Subcutaneous abdominal adipose tissue (tissue), 5 donors: ENCODE measurements around the gene PCDHA13.
"Not testable (repeated sequence)": the region's sequence is repeated elsewhere in the genome, so short reads cannot be mapped to it uniquely, and the experiment has no call there.

Experiments used
- H3K27ac ChIP-seq: one replicate; pipeline ENCODE4 v1.7.0; 2013; ENCODE audit warnings: low read depth, mild to moderate bottlenecking, inconsistent platforms, low read length, moderate library complexity
- H3K27me3 ChIP-seq, 5 donors: one replicate each; pipeline ENCODE4 v1.7.0; 2013; ENCODE audit warnings: low read length in 5 of 5, inconsistent platforms in 1 of 5; ENCODE audit not compliant: control insufficient read depth in 5 of 5, insufficient read depth in 4 of 5
- H3K36me3 ChIP-seq, 5 donors: one replicate each; pipeline ENCODE4 v1.7.0; 2013; ENCODE audit warnings: low read length in 5 of 5; ENCODE audit not compliant: control insufficient read depth in 5 of 5, insufficient read depth in 5 of 5
- H3K4me1 ChIP-seq, 5 donors: one replicate each; pipeline ENCODE4 v1.7.0; 2013; ENCODE audit warnings: low read length in 5 of 5, mild to moderate bottlenecking in 3 of 5, moderate library complexity in 1 of 5; ENCODE audit not compliant: control insufficient read depth in 5 of 5, insufficient read depth in 5 of 5
- H3K4me3 ChIP-seq, 5 donors: one replicate each; pipeline ENCODE4 v1.7.0; 2013; ENCODE audit warnings: low read length in 5 of 5, low read depth in 1 of 5
- H3K9ac ChIP-seq, 5 donors: one replicate each; pipeline ENCODE4 v1.7.0; 2013; ENCODE audit warnings: low read length in 5 of 5, mild to moderate bottlenecking in 4 of 5, moderate library complexity in 3 of 5
- H3K9me3 ChIP-seq, 5 donors: one replicate each; pipeline ENCODE4 v1.7.0; 2013; ENCODE audit warnings: low read length in 5 of 5; ENCODE audit not compliant: control insufficient read depth in 5 of 5
- donor health status: healthy.
- donor health status: healthy.
- donor health status: healthy.
- donor health status: healthy.
- donor health status: healthy.

The PCDHA13 gene

GRCh38 chr5:140875085-140876065, 6.5 kb upstream of the PCDHA13 start, which contains the start of gene PCDHA12:
Gene PCDHA12 (plus strand): TSS chr5:140875308. CDS start chr5:140875473, 165 bp downstream.
- Histone ChIP-seq H3K27me3 (peaks cover 0 to 23% (median 4%) of the 10 kb centered on the region in 5 donors), H3K4me3 (peak within 1 kb of the TSS in 2 of 5 donors; percentile 14 to 21), H3K27ac (no peak within 1 kb of the TSS), H3K36me3 (no peaks in the 10 kb centered on the region), H3K4me1 (no peaks in the 10 kb centered on the region), H3K9me3 (peaks cover 2 to 31% (median 25%) of the 10 kb centered on the region in 5 donors), H3K9ac (no peak within 1 kb of the TSS)

- not testable (repeated sequence) for H3K9ac ChIP-seq, H3K4me3 ChIP-seq, H3K27ac ChIP-seq, H3K36me3 ChIP-seq, H3K4me1 ChIP-seq
- H3K9me3 ChIP-seq, result peaks cover 2 to 21% (median 16%) of the 10 kb centered on the region in 5 donors
- H3K27me3 ChIP-seq, result peaks cover 0 to 17% (median 3%) of the 10 kb centered on the region in 5 donors
Measured at GRCh38 chr5:140876541-140877261, 5.2 kb upstream of the PCDHA13 start.

- Histone ChIP-seq H3K36me3 (no peaks in the 10 kb centered on the region), H3K4me1 (peaks cover 0 to 5% (median 0%) of the 10 kb centered on the region in 5 donors), H3K27ac (no peak overlapping the region), H3K27me3 (peaks cover 0 to 16% (median 3%) of the 10 kb centered on the region in 5 donors), H3K9ac (no peak overlapping the region), H3K4me3 (peak overlapping the region in 1 of 5 donors; percentile 7), H3K9me3 (peaks cover 2 to 21% (median 16%) of the 10 kb centered on the region in 5 donors)
Measured at GRCh38 chr5:140877262-140877581, 4.7 kb upstream of the PCDHA13 start.

- Histone ChIP-seq H3K4me3 (peak overlapping the region; percentile 27 to 67 (median 51)), H3K27me3 (peaks cover 0 to 8% (median 4%) of the 10 kb centered on the region in 5 donors), H3K9me3 (peaks cover 2 to 25% (median 20%) of the 10 kb centered on the region in 5 donors), H3K4me1 (peaks cover 0 to 9% (median 0%) of the 10 kb centered on the region in 5 donors), H3K9ac (no peak overlapping the region), H3K36me3 (no peaks in the 10 kb centered on the region), H3K27ac (no peak overlapping the region)
Measured at GRCh38 chr5:140882591-140882899, 621 bp downstream of the PCDHA13 start.

GRCh38 chr5:140883373-140883772, 1.4 kb downstream of the PCDHA13 start:
- peaks cover 0 to 7% (median 4%) of the 10 kb centered on the region in 5 donors for H3K27me3 ChIP-seq
- peaks cover 2 to 24% (median 19%) of the 10 kb centered on the region in 5 donors for H3K9me3 ChIP-seq
- H3K36me3 ChIP-seq, result no peaks in the 10 kb centered on the region
- no peak overlapping the region for H3K27ac ChIP-seq
- no peak overlapping the region for H3K9ac ChIP-seq
- H3K4me1 ChIP-seq, result peaks cover 0 to 9% (median 0%) of the 10 kb centered on the region in 5 donors
- H3K4me3 ChIP-seq, result peak overlapping the region in 1 of 5 donors; percentile 17

GRCh38 chr5:140883927-140884697, 2.2 kb downstream of the PCDHA13 start:
- Histone ChIP-seq H3K9me3 (peaks cover 2 to 24% (median 19%) of the 10 kb centered on the region in 5 donors), H3K4me1 (peaks cover 0 to 9% (median 0%) of the 10 kb centered on the region in 5 donors), H3K9ac (no peak overlapping the region), H3K36me3 (no peaks in the 10 kb centered on the region), H3K27ac (no peak overlapping the region), H3K4me3 (peak overlapping the region in 1 of 5 donors; percentile 17), H3K27me3 (peaks cover 0 to 7% (median 4%) of the 10 kb centered on the region in 5 donors)

- no peaks in the 10 kb centered on the region for H3K4me1 ChIP-seq
- H3K9ac ChIP-seq, result no peak overlapping the region
- H3K4me3 ChIP-seq, result no peak overlapping the region
- H3K36me3 ChIP-seq, result no peaks in the 10 kb centered on the region
- peaks cover 0 to 13% (median 5%) of the 10 kb centered on the region in 5 donors for H3K9me3 ChIP-seq
- H3K27me3 ChIP-seq, result no peaks in the 10 kb centered on the region
- no peak overlapping the region for H3K27ac ChIP-seq
Measured at GRCh38 chr5:140916325-140916724, 34.4 kb downstream of the PCDHA13 start.

GRCh38 chr5:140923601-140924000, 41.7 kb downstream of the PCDHA13 start:
- Histone ChIP-seq H3K4me1 (peaks cover 0 to 21% (median 21%) of the 10 kb centered on the region in 5 donors), H3K27me3 (peaks cover 0 to 14% (median 5%) of the 10 kb centered on the region in 5 donors), H3K4me3 (no peak overlapping the region), H3K9ac (no peak overlapping the region), H3K27ac (no peak overlapping the region), H3K9me3 (peaks cover 0 to 2% (median 0%) of the 10 kb centered on the region in 5 donors), H3K36me3 (no peaks in the 10 kb centered on the region)

GRCh38 chr5:140925806-140926442, 44.0 kb downstream of the PCDHA13 start, which contains the start of gene PCDHAC1:
Gene PCDHAC1 (plus strand): TSS chr5:140926299. CDS start chr5:140926893, 594 bp downstream.
- peak within 1 kb of the TSS; percentile 61 to 84 (median 76) for H3K4me3 ChIP-seq
- peak within 1 kb of the TSS in 4 of 5 donors; percentile 39 to 66 (median 50) for H3K9ac ChIP-seq
- H3K27me3 ChIP-seq, result peaks cover 0 to 14% (median 5%) of the 10 kb centered on the region in 5 donors
- no peak within 1 kb of the TSS for H3K27ac ChIP-seq
- peaks cover 0 to 2% (median 0%) of the 10 kb centered on the region in 5 donors for H3K9me3 ChIP-seq
- no peaks in the 10 kb centered on the region for H3K36me3 ChIP-seq
- H3K4me1 ChIP-seq, result peaks cover 0 to 23% (median 21%) of the 10 kb centered on the region in 5 donors
